PC-9 (cell line): ENCODE measurements around the gene PHLDA2. TPM values are rescaled to one million over a fixed set of nuclear protein-coding genes. Genes with fewer than 3 reads are reported as not detected.
A peak's percentile ranks its signal among the peaks of the same experiment; 100 is the strongest.

Source experiments
- BruUV-seq: library from RNA; stranded (reverse); fragments of 400-500 nt; replicated peaks from 2 replicates; lab custom pipeline; 2021; lab: Mats Ljungman, UMichigan
- CTCF ChIA-PET: fragments of 300-600 bp; sonication (Branson Sonifier 250); formaldehyde crosslinking; loops from one replicate; lab custom pipeline; 2022; ENCODE audit warnings: antibody characterized with exemption; lab: Charles Lee
- POLR2A ChIA-PET: fragments of 300-600 bp; sonication (Branson Sonifier 250); formaldehyde crosslinking; loops from one replicate; lab custom pipeline; 2022; ENCODE audit warnings: antibody characterized with exemption; ENCODE audit not compliant: unreplicated experiment; lab: Charles Lee
- DNase-seq, 2 experiments: peaks; one replicate each; pipeline versions ENCODE4 v3.0.0 to v3.0.0-alpha.2; 2015 to 2022; ENCODE audit warnings: mixed read lengths in 1 of 2
- H2AFZ ChIP-seq: fragments of 200-600 bp; sonication (generic); 2 replicates; pipeline ENCODE4 v1.8.1; 2017; ENCODE audit warnings: antibody characterized with exemption
- H3F3A ChIP-seq: fragments of 200-600 bp; sonication (generic); 2 replicates; pipeline ENCODE4 v1.8.1; 2017; ENCODE audit warnings: antibody characterized with exemption, mild to moderate bottlenecking, low read depth; ENCODE audit not compliant: insufficient read depth
- H3K27ac ChIP-seq: fragments of 200-600 bp; sonication (generic); 2 replicates; pipeline ENCODE4 v1.6.1; 2016; ENCODE audit warnings: mixed run types
- H3K27me3 ChIP-seq: fragments of 200-600 bp; sonication (generic); 2 replicates; pipeline ENCODE4 v1.6.1; 2016; ENCODE audit warnings: low read depth, mixed run types; ENCODE audit not compliant: insufficient read depth
- H3K36me3 ChIP-seq: fragments of 200-600 bp; sonication (generic); 2 replicates; pipeline ENCODE4 v1.6.1; 2016; ENCODE audit warnings: low read depth, mixed run types
- H3K4me1 ChIP-seq: fragments of 200-600 bp; sonication (generic); replicated peaks from 2 replicates; pipeline ENCODE4 v1.6.1; 2016; ENCODE audit warnings: mixed run types; ENCODE audit not compliant: insufficient read depth
- H3K4me2 ChIP-seq: fragments of 200-600 bp; sonication (generic); 2 replicates; pipeline ENCODE4 v1.6.1; 2017; ENCODE audit warnings: mixed run types
- H3K4me3 ChIP-seq: fragments of 200-600 bp; sonication (generic); 2 replicates; pipeline ENCODE4 v1.6.1; 2016; ENCODE audit warnings: mixed run types
- H3K79me2 ChIP-seq: fragments of 200-600 bp; sonication (generic); 2 replicates; pipeline ENCODE4 v1.6.1; 2017; ENCODE audit warnings: low read depth, mixed run types
- H3K9me2 ChIP-seq: fragments of 200-600 bp; sonication (generic); 2 replicates; pipeline ENCODE4 v1.8.1; 2017; ENCODE audit warnings: mild to moderate bottlenecking; ENCODE audit not compliant: insufficient read depth
- H3K9me3 ChIP-seq: fragments of 200-600 bp; sonication (generic); 2 replicates; pipeline ENCODE4 v1.8.1; 2016; ENCODE audit warnings: low read depth; ENCODE audit not compliant: insufficient read depth
- H4K20me1 ChIP-seq: fragments of 200-600 bp; sonication (generic); 2 replicates; pipeline ENCODE4 v1.8.1; 2017; ENCODE audit not compliant: insufficient read depth
- CTCF ChIP-seq: fragments of 200-600 bp; sonication (generic); conservative IDR thresholded peaks from 2 replicates; pipeline ENCODE4 v1.6.1; 2017; ENCODE audit warnings: mixed run types, antibody characterized with exemption, mild to moderate bottlenecking, moderate library complexity
- EZH2 ChIP-seq: fragments of 200-600 bp; sonication (generic); IDR thresholded peaks from 2 replicates; pipeline ENCODE4 v1.8.0; 2017; ENCODE audit warnings: antibody characterized with exemption, low read depth
- intact Hi-C: fragments of 100-400 bp; cut with micrococcal nuclease; formaldehyde crosslinking; loops from one replicate; pipeline ENCODE4 v1.10.0; 2022; ENCODE audit not compliant: unreplicated experiment
- total RNA-seq: library from RNA; stranded (reverse); gene quantifications from 2 replicates; pipeline ENCODE4 v1.2.3, GENCODE V29; 2021

Gene PHLDA2
- total RNA-seq, 1 experiment from 2014 or later, result 14.1 TPM

GRCh38 chr11:2892967-2893528 lies 36.2 kb downstream of the PHLDA2 start:
- H3K27ac ChIP-seq, result peak overlapping the region; percentile 63; the same call in 1 of the 2 replicates
- 0 out of 2 replicates have a peak, but pooled peaks cover 3% of the 10 kb centered on the region for H3F3A ChIP-seq
- DNase-seq, result peak in 1 of 2 experiments; percentile 50
- no peaks in the 10 kb centered on the region for H3K36me3 ChIP-seq
- intact Hi-C loops, result loop anchor here (1.0 to 2.0 kb wide), 3 partner anchors 37 to 464 kb away; no protein-coding TSS in a partner anchor
- peak overlapping the region; percentile 81; the same call in 1 of the 2 replicates for H2AFZ ChIP-seq
- peaks cover 8% of the 10 kb centered on the region; the same call in 1 of the 2 replicates for H3K4me1 ChIP-seq
- no peaks in the 10 kb centered on the region for H3K9me3 ChIP-seq
- TF ChIP-seq EZH2 (no peak), CTCF (no peak)
- H3K4me2 ChIP-seq, result peak overlapping the region; percentile 94
- H3K4me3 ChIP-seq, result peak overlapping the region; percentile 62; the same call in 1 of the 2 replicates
- H3K9me2 ChIP-seq, result no peaks in the 10 kb centered on the region
- ChIA-PET CTCF (interaction anchor here (0.5 to 1.5 kb wide), 4 partner anchors 9 to 586 kb away, joined by 3 to 7 read pairs (median 4); a partner anchor contains a TSS), POLR2A (interaction anchor here (0.6 to 1.0 kb wide), 2 partner anchors 9 to 36 kb away, joined by 6 to 30 read pairs; partner anchors contain the start of gene PHLDA2)
- H4K20me1 ChIP-seq, result no peaks in the 10 kb centered on the region
- no peaks in the 10 kb centered on the region for H3K27me3 ChIP-seq
- BruUV-seq, result no TSS peak
- no peaks in the 10 kb centered on the region for H3K79me2 ChIP-seq

- TF ChIP-seq CTCF (peak; percentile 91), EZH2 (no peak)
- Histone ChIP-seq H3K4me2 (peak overlapping the region; percentile 94), H3K36me3 (no peaks in the 10 kb centered on the region), H4K20me1 (no peaks in the 10 kb centered on the region), H3K9me3 (no peaks in the 10 kb centered on the region), H3K27ac (peak overlapping the region; percentile 63), H3K79me2 (no peaks in the 10 kb centered on the region), H3K27me3 (no peaks in the 10 kb centered on the region), H3F3A (0 out of 2 replicates have a peak, but pooled peaks cover 3% of the 10 kb centered on the region), H3K4me3 (peak overlapping the region; percentile 62; the same call in 1 of the 2 replicates), H3K9me2 (no peaks in the 10 kb centered on the region), H3K4me1 (peaks cover 8% of the 10 kb centered on the region; the same call in 1 of the 2 replicates), H2AFZ (peak overlapping the region; percentile 81; the same call in 1 of the 2 replicates)
- peak in 1 of 2 experiments; percentile 57 for DNase-seq
- intact Hi-C loops, result loop anchor here (1.0 to 2.0 kb wide), 3 partner anchors 38 to 464 kb away; no protein-coding TSS in a partner anchor
- POLR2A ChIA-PET, result interaction anchor here (0.6 to 1.0 kb wide), 2 partner anchors 10 to 37 kb away, joined by 6 to 30 read pairs; partner anchors contain the start of gene PHLDA2
- BruUV-seq, result no TSS peak
- CTCF ChIA-PET, result interaction anchor here (0.5 to 1.5 kb wide), 7 partner anchors 10 to 585 kb away, joined by 3 to 7 read pairs (median 4); a partner anchor contains a TSS
Measured at GRCh38 chr11:2892215-2892966, 36.8 kb downstream of the PHLDA2 start.
